ENCODE results near the gene PARM1. TPM values are rescaled to one million over a fixed set of nuclear protein-coding genes. Genes with fewer than 3 reads are reported as not detected.
A peak's percentile ranks its signal among the peaks of the same experiment; 100 is the strongest.

Gene PARM1
- total RNA-seq, 6 experiments from 2014 or later = 0.05 to 0.23 (median 0.16) TPM

GRCh38 chr4:74931376-74931775, 1.5 kb upstream of the PARM1 start:
- Mint-ChIP-seq H3K4me3 (no peak overlapping the region), H3K27ac (no peak overlapping the region), H3K27me3 (ENCODE audit: insufficient read depth) (peaks cover 33% of the 10 kb centered on the region), H3K36me3 (ENCODE audit: low read depth) (no peaks in the 10 kb centered on the region), H3K4me1 (ENCODE audit: low read depth) (peaks cover 25% of the 10 kb centered on the region), H3K9me3 (no peaks in the 10 kb centered on the region)
- no peak for DNase-seq
- no peak for TF ChIP-seq CTCF (IDR thresholded peaks at IDR 0.05)

- Mint-ChIP-seq H3K4me3 (no peak overlapping the region), H3K27me3 (ENCODE audit: insufficient read depth) (peaks cover 33% of the 10 kb centered on the region), H3K27ac (no peak overlapping the region), H3K4me1 (ENCODE audit: low read depth) (peaks cover 25% of the 10 kb centered on the region), H3K9me3 (no peaks in the 10 kb centered on the region), H3K36me3 (ENCODE audit: low read depth) (no peaks in the 10 kb centered on the region)
- DNase-seq = no peak
- TF ChIP-seq CTCF (IDR thresholded peaks at IDR 0.05) = no peak
These were observed 906 bp upstream of the PARM1 start for GRCh38 chr4:74932010-74932409.

- Mint-ChIP-seq H3K27me3 (ENCODE audit: insufficient read depth) (peaks cover 33% of the 10 kb centered on the region), H3K27ac (no peak overlapping the region), H3K9me3 (no peaks in the 10 kb centered on the region)
These were observed 673 bp downstream of the PARM1 start for GRCh38 chr4:74933562-74934015.

GRCh38 chr4:74934016-74934831, 1.3 kb downstream of the PARM1 start:
- H3K4me3 Mint-ChIP-seq = peak overlapping the region; percentile 79
- H3K4me1 Mint-ChIP-seq (ENCODE audit: low read depth) = peaks cover 25% of the 10 kb centered on the region
- no peak for TF ChIP-seq CTCF (IDR thresholded peaks at IDR 0.05)
- no peak overlapping the region for H3K27ac Mint-ChIP-seq
- peaks cover 33% of the 10 kb centered on the region for H3K27me3 Mint-ChIP-seq (ENCODE audit: insufficient read depth)
- no peaks in the 10 kb centered on the region for H3K36me3 Mint-ChIP-seq (ENCODE audit: low read depth)
- H3K9me3 Mint-ChIP-seq = no peaks in the 10 kb centered on the region
- no peak for DNase-seq

More at GRCh38 chr4:74933562-74934015, 673 bp downstream of the PARM1 start:
- Mint-ChIP-seq H3K4me3 (peak overlapping the region; percentile 79), H3K4me1 (ENCODE audit: low read depth) (peaks cover 25% of the 10 kb centered on the region), H3K36me3 (ENCODE audit: low read depth) (no peaks in the 10 kb centered on the region)
- no peak for TF ChIP-seq CTCF (IDR thresholded peaks at IDR 0.05)
- no peak for DNase-seq

- H3K27me3 Mint-ChIP-seq (ENCODE audit: insufficient read depth) = peaks cover 33% of the 10 kb centered on the region
- no peak overlapping the region; the same call in 1 of the 2 replicates for H3K4me3 Mint-ChIP-seq
These were observed 2.0 kb downstream of the PARM1 start for GRCh38 chr4:74934888-74935287.

More at GRCh38 chr4:74934888-74935287, 2.0 kb downstream of the PARM1 start:
- TF ChIP-seq CTCF (IDR thresholded peaks at IDR 0.05) = no peak
- Mint-ChIP-seq H3K36me3 (ENCODE audit: low read depth) (no peaks in the 10 kb centered on the region), H3K4me1 (ENCODE audit: low read depth) (peaks cover 25% of the 10 kb centered on the region), H3K9me3 (no peaks in the 10 kb centered on the region), H3K27ac (no peak overlapping the region)
- no peak for DNase-seq
